Aorta (tissue), 5 donors: Measurements from ENCODE around the gene SLC25A33. TPM values are rescaled to one million over a fixed set of nuclear protein-coding genes. Genes with fewer than 3 reads are reported as not detected.

Experiments
- ATAC-seq: fragments of 200-7000 bp; cut with Tn5 transposase; one replicate; pipeline ENCODE4 v1.9.1; 2022; ENCODE audit warnings: moderate library complexity; ENCODE audit not compliant: low FRiP score
- DNase-seq, 2 donors: peaks; one replicate each; pipeline ENCODE4 v3.0.0-alpha.2; 2020
- H3K27ac ChIP-seq, 2 donors: one replicate each; pipeline ENCODE4 v1.5.1; 2013; ENCODE audit warnings: low read length in 2 of 2, mild to moderate bottlenecking in 2 of 2, moderate library complexity in 2 of 2, control low read depth in 1 of 2, inconsistent platforms in 1 of 2, low read depth in 1 of 2
- H3K27me3 ChIP-seq, 2 donors: one replicate each; pipeline ENCODE4 v1.6.1; 2013; ENCODE audit warnings: control low read depth in 1 of 2, low read length in 1 of 2, mild to moderate bottlenecking in 1 of 2, moderate library complexity in 1 of 2; ENCODE audit not compliant: insufficient read depth in 2 of 2, control insufficient read depth in 1 of 2
- H3K36me3 ChIP-seq, 2 donors: one replicate each; pipeline ENCODE4 v1.6.1; 2013; ENCODE audit warnings: control low read depth in 1 of 2, low read length in 1 of 2, mild to moderate bottlenecking in 1 of 2; ENCODE audit not compliant: insufficient read depth in 2 of 2, control insufficient read depth in 1 of 2
- H3K4me1 ChIP-seq, 2 donors: one replicate each; pipeline ENCODE4 v1.6.1; 2013; ENCODE audit warnings: low read length in 2 of 2, control low read depth in 1 of 2, mild to moderate bottlenecking in 1 of 2, moderate library complexity in 1 of 2; ENCODE audit not compliant: insufficient read depth in 2 of 2, control insufficient read depth in 1 of 2
- H3K4me3 ChIP-seq, 2 donors: one replicate each; pipeline ENCODE4 v1.5.1; 2013; ENCODE audit warnings: low read length in 2 of 2, control low read depth in 1 of 2, mild to moderate bottlenecking in 1 of 2
- H3K9me3 ChIP-seq: one replicate; pipeline ENCODE4 v1.6.1; 2013; ENCODE audit warnings: mild to moderate bottlenecking, low read length; ENCODE audit not compliant: control insufficient read depth
- WGBS, 2 donors: extraction: QIAGEN DNeasy Blood & Tissue Kit; methylation state at CpG; one replicate each; pipeline ENCODE4 v1.1.7; 2013; 5-methylcytosine and 5-hydroxymethylcytosine counted together
- intact Hi-C, 2 donors: fragments of 100-400 bp; cut with DNase I; formaldehyde crosslinking; loops; one replicate each; pipeline versions ENCODE4 v1.14.2 to v1.15.0; 2022
- long read RNA-seq, 2 donors: library from polyadenylated mRNA; unstranded; transcript quantifications; one replicate each; pipeline ENCODE4 v2.0.0, GENCODE V29; 2020 to 2021
- polyA plus RNA-seq, 2 donors: library from polyadenylated mRNA; stranded (reverse); fragments of 200-250 nt; gene quantifications; one replicate each; pipeline ENCODE4 v1.2.3, GENCODE V29; 2013
- total RNA-seq, 2 donors: library from RNA; stranded (reverse); fragmentation: NEBNext Ultra II Directional; extraction: Animal tissue kit (Norgen Biotek cat#: 25700); gene quantifications; one replicate each; pipeline ENCODE4 v1.2.1, GENCODE V29; 2021
- donor health status: healthy with polysubstance abuse.
- donor health status: Bipolar disorder and iron deficiency.
- donor health status: DM: no; HTN: no; CAD: no.
- donor health status: DM: no; HTN: no; CAD: no.
- donor health status: DM: yes; HTN: yes; CAD: no.

SLC25A33 gene
- total RNA-seq = 1 to 10 TPM; 2.2 to 3.0 TPM
- polyA plus RNA-seq = 1 to 10 TPM; 1.5 to 2.1 TPM
- long read RNA-seq, donor 1, partial matches to known transcripts = 0 of 1 reads
- long read RNA-seq, donor 1, other reads (novel, unspliced or antisense) = 1 of 1 reads
- long read RNA-seq, donor 2, partial matches to known transcripts = 0 of 2 reads
- long read RNA-seq, donor 2, other reads (novel, unspliced or antisense) = 1 of 2 reads

- H3K27ac ChIP-seq = peak within 1 kb of the TSS in 1 of 2 donors; percentile 52
- DNase-seq (peak; percentile 97 to 98), ATAC-seq (peak; percentile 99)
- no peaks in the 10 kb centered on the region for H3K9me3 ChIP-seq
- no peaks in the 10 kb centered on the region for H3K36me3 ChIP-seq
- intact Hi-C loops = no loop called here
- WGBS, 2 donors = 1% methylated on average over 81 to 92 of the region's 92 CpGs
- H3K4me3 ChIP-seq = peak within 1 kb of the TSS; percentile 46 to 72
- no peaks in the 10 kb centered on the region for H3K4me1 ChIP-seq
- H3K27me3 ChIP-seq = no peaks in the 10 kb centered on the region
Measured at GRCh38 chr1:9539165-9539828, at the start of gene SLC25A33. Gene SLC25A33, plus strand, starts transcription at chr1:9539465. Its CDS starts 227 bp downstream, at chr1:9539692.

GRCh38 chr1:9490605-9491339 lies 48.5 kb upstream of the SLC25A33 start:
- no peaks in the 10 kb centered on the region for H3K4me1 ChIP-seq
- intact Hi-C loops = loop anchor here (2.0 to 5.0 kb wide), 2 partner anchors 202 to 223 kb away; no protein-coding TSS in a partner anchor
- no peaks in the 10 kb centered on the region for H3K36me3 ChIP-seq
- DNase-seq (peak; percentile 93 to 98), ATAC-seq (peak; percentile 93)
- no peaks in the 10 kb centered on the region for H3K27me3 ChIP-seq
- no peaks in the 10 kb centered on the region for H3K9me3 ChIP-seq
- 35 to 36% methylated on average over 20 of the region's 20 CpGs for WGBS, 2 donors
- H3K27ac ChIP-seq = no peak overlapping the region
- no peak overlapping the region for H3K4me3 ChIP-seq

GRCh38 chr1:9493326-9493725 lies 45.9 kb upstream of the SLC25A33 start:
- H3K27ac ChIP-seq = no peak overlapping the region
- no peaks in the 10 kb centered on the region for H3K36me3 ChIP-seq
- intact Hi-C loops = loop anchor here in 1 of 2 donors (2.0 to 5.0 kb wide), 2 partner anchors 205 to 226 kb away; no protein-coding TSS in a partner anchor
- ATAC-seq = no peak
- no peak overlapping the region for H3K4me3 ChIP-seq
- H3K4me1 ChIP-seq = no peaks in the 10 kb centered on the region
- no peaks in the 10 kb centered on the region for H3K27me3 ChIP-seq
- no peaks in the 10 kb centered on the region for H3K9me3 ChIP-seq
- WGBS, 2 donors = 92 to 95% methylated on average over 6 of the region's 6 CpGs
- DNase-seq = no peak

- ATAC-seq = peak; percentile 79
- H3K27me3 ChIP-seq = no peaks in the 10 kb centered on the region
- intact Hi-C loops = loop anchor here (1.0 to 5.0 kb wide), 2 partner anchors 78 to 228 kb away; no protein-coding TSS in a partner anchor
- DNase-seq = peak; percentile 58 to 89
- no peaks in the 10 kb centered on the region for H3K9me3 ChIP-seq
- no peak overlapping the region for H3K4me3 ChIP-seq
- no peaks in the 10 kb centered on the region for H3K36me3 ChIP-seq
- H3K4me1 ChIP-seq = no peaks in the 10 kb centered on the region
- WGBS, 2 donors = 11 to 20% methylated on average over 26 to 48 of the region's 48 CpGs
- H3K27ac ChIP-seq = no peak overlapping the region
Measured at GRCh38 chr1:9494936-9495758, 44.1 kb upstream of the SLC25A33 start.

GRCh38 chr1:9495854-9496374 lies 43.4 kb upstream of the SLC25A33 start:
- H3K4me3 ChIP-seq = no peak overlapping the region
- WGBS, 2 donors = 93 to 94% methylated on average over 8 of the region's 8 CpGs
- H3K27ac ChIP-seq = no peak overlapping the region
- ATAC-seq = no peak
- no peaks in the 10 kb centered on the region for H3K27me3 ChIP-seq
- intact Hi-C loops = loop anchor here (1.0 kb wide), 1 partner anchor 77 kb away; no protein-coding TSS in a partner anchor
- DNase-seq = no peak
- no peaks in the 10 kb centered on the region for H3K4me1 ChIP-seq
- H3K9me3 ChIP-seq = no peaks in the 10 kb centered on the region
- no peaks in the 10 kb centered on the region for H3K36me3 ChIP-seq

GRCh38 chr1:9500756-9501754 lies 38.2 kb upstream of the SLC25A33 start:
- H3K27me3 ChIP-seq = no peaks in the 10 kb centered on the region
- no peak overlapping the region for H3K27ac ChIP-seq
- H3K9me3 ChIP-seq = no peaks in the 10 kb centered on the region
- H3K36me3 ChIP-seq = no peaks in the 10 kb centered on the region
- H3K4me3 ChIP-seq = no peak overlapping the region
- intact Hi-C loops = no loop called here
- DNase-seq (no peak), ATAC-seq (no peak)
- H3K4me1 ChIP-seq = no peaks in the 10 kb centered on the region
- 90 to 91% methylated on average over 17 of the region's 17 CpGs for WGBS, 2 donors

- peak; percentile 63 for ATAC-seq
- H3K4me3 ChIP-seq = no peak overlapping the region
- 34 to 35% methylated on average over 18 of the region's 18 CpGs for WGBS, 2 donors
- intact Hi-C loops = no loop called here
- H3K9me3 ChIP-seq = no peaks in the 10 kb centered on the region
- no peak for DNase-seq
- no peaks in the 10 kb centered on the region for H3K27me3 ChIP-seq
- H3K27ac ChIP-seq = no peak overlapping the region
- H3K36me3 ChIP-seq = no peaks in the 10 kb centered on the region
- H3K4me1 ChIP-seq = no peaks in the 10 kb centered on the region
Measured at GRCh38 chr1:9503001-9503675, 36.1 kb upstream of the SLC25A33 start.
